Natural killer cell treated with Interleukin-12 subunit alpha and Interleukin-12 subunit beta and Interleukin-15 and Interleukin-18, amount 100 ng/mL, for 72 hours (primary cell): ENCODE measurements around the gene NEAT1. TPM values are rescaled to one million over a fixed set of nuclear protein-coding genes. Genes with fewer than 3 reads are reported as not detected.

Experiments used
- ATAC-seq, 2 donors: fragments of 150-1000 bp; cut with Tn5 transposase in 1 of 2; sonication (Bioruptor Pico), chemical (Tn5 transposase) in 1 of 2; 2 replicates each; pipeline ENCODE4 v1.10.0; 2021
- DNase-seq: peaks from one replicate; pipeline ENCODE4 v3.0.0; 2022; ENCODE audit warnings: low spot score
- H3K27ac Mint-ChIP-seq, 2 donors: 1 replicate in 1 of 2; 2 replicates in 1 of 2; pipeline ENCODE4 v1.8.0; 2022; ENCODE audit warnings: mixed read lengths in 2 of 2, mild to moderate bottlenecking in 1 of 2, moderate library complexity in 1 of 2
- H3K27me3 Mint-ChIP-seq, 2 donors: 1 replicate in 1 of 2; 2 replicates in 1 of 2; pipeline ENCODE4 v1.8.0; 2022; ENCODE audit warnings: mixed read lengths in 2 of 2
- H3K36me3 Mint-ChIP-seq: one replicate; pipeline ENCODE4 v1.8.0; 2022; ENCODE audit warnings: mixed read lengths
- H3K4me1 Mint-ChIP-seq, 2 donors: 1 replicate in 1 of 2; 2 replicates in 1 of 2; pipeline ENCODE4 v1.8.0; 2022; ENCODE audit warnings: low read depth in 2 of 2, mixed read lengths in 2 of 2, mild to moderate bottlenecking in 1 of 2
- H3K4me3 Mint-ChIP-seq: one replicate; pipeline ENCODE4 v1.8.0; 2022; ENCODE audit warnings: mixed read lengths
- H3K9me3 Mint-ChIP-seq: 2 replicates; pipeline ENCODE4 v1.8.0; 2022; ENCODE audit warnings: mixed read lengths
- total RNA-seq, 2 donors: library from RNA; stranded (reverse); gene quantifications; one replicate each; pipeline ENCODE4 v1.2.3, GENCODE V29; 2022

NEAT1 gene
- total RNA-seq, 2 donors from 2014 or later, result 432 to 571 TPM

GRCh38 chr11:65393513-65394079 is 29.0 kb upstream of the NEAT1 start:
- no peak overlapping the region for H3K4me3 Mint-ChIP-seq
- H3K36me3 Mint-ChIP-seq, result no peaks in the 10 kb centered on the region
- no peaks in the 10 kb centered on the region for H3K9me3 Mint-ChIP-seq
- ATAC-seq, result no peak
- no peak overlapping the region for H3K27ac Mint-ChIP-seq
- no peaks in the 10 kb centered on the region for H3K27me3 Mint-ChIP-seq
- no peak for DNase-seq
- H3K4me1 Mint-ChIP-seq, result peaks cover 16 to 32% of the 10 kb centered on the region in 2 donors

DNA sequence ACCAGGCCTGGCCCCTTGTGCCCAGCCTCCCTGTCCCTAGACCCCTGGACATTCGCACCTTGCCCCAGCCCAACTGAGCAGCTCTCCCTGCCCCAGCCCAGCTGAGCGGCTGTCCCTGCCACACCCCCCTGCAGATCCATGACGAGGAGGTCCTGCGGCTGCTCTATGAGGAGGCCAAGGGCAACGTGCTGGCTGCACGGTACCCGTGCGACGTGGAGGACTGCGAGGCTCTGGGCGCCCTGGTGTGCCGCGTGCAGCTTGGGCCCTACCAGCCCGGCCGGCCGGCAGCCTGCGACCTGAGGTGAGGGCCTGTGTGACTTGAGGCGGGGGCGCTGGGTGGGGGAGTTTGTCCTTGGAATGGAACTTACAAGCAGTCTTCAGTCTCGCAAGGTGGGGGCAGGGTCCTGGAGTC is 28.5 kb upstream of the NEAT1 start:
- H3K27me3 Mint-ChIP-seq, result no peaks in the 10 kb centered on the region
- no peak overlapping the region for H3K27ac Mint-ChIP-seq
- DNase-seq, result no peak
- no peak for ATAC-seq
- peaks cover 12 to 27% of the 10 kb centered on the region in 2 donors for H3K4me1 Mint-ChIP-seq
- H3K36me3 Mint-ChIP-seq, result no peaks in the 10 kb centered on the region
- H3K4me3 Mint-ChIP-seq, result no peak overlapping the region
- H3K9me3 Mint-ChIP-seq, result no peaks in the 10 kb centered on the region

- H3K27ac Mint-ChIP-seq, result no peak overlapping the region
- no peak overlapping the region for H3K4me3 Mint-ChIP-seq
- no peaks in the 10 kb centered on the region for H3K36me3 Mint-ChIP-seq
Measured at GRCh38 chr11:65395961-65396530, 26.6 kb upstream of the NEAT1 start.

GRCh38 chr11:65396769-65397745 is 25.5 kb upstream of the NEAT1 start:
- Mint-ChIP-seq H3K27ac (no peak overlapping the region), H3K36me3 (no peaks in the 10 kb centered on the region), H3K4me1 (peaks cover 10 to 11% of the 10 kb centered on the region in 2 donors), H3K27me3 (no peaks in the 10 kb centered on the region), H3K4me3 (no peak overlapping the region), H3K9me3 (no peaks in the 10 kb centered on the region)
- ATAC-seq (peak in 1 of 2 donors; percentile 17), DNase-seq (no peak)

More at GRCh38 chr11:65395961-65396530, 26.6 kb upstream of the NEAT1 start:
- Mint-ChIP-seq H3K27me3 (no peaks in the 10 kb centered on the region), H3K4me1 (peaks cover 11 to 17% of the 10 kb centered on the region in 2 donors), H3K9me3 (no peaks in the 10 kb centered on the region)
- DNase-seq (no peak), ATAC-seq (no peak)

DNA sequence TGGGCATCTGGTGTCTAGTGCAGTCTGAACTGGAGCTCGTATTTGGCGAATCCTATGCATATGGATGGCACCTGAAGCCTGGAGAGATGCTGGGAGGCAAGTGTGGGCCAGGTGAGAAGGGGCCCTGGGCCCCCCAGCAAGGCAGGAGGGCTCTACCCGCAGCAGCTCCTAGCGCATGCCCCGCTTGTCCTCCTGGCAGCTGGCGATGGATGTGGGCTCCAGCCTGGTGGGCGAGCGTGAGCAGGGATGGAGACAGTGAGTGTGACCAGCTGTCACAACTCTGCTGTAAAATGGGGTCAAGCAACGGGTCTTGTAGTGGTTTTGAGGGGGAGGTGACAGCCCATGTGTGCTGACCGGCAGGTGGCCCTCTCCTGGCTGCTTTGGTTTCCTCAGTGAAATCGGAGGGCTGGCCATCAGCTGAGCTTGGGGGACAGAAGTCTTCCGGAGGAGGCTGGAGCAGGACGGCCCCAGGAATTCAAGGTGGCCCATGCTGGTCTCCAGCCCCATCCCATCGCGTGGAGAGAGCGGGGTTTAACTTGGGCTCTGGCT is 24.2 kb upstream of the NEAT1 start:
- Mint-ChIP-seq H3K27me3 (no peaks in the 10 kb centered on the region), H3K4me3 (no peak overlapping the region), H3K4me1 (peaks cover 4 to 5% of the 10 kb centered on the region in 2 donors), H3K36me3 (no peaks in the 10 kb centered on the region), H3K9me3 (no peaks in the 10 kb centered on the region), H3K27ac (no peak overlapping the region)
- ATAC-seq, result no peak
- no peak for DNase-seq

- no peaks in the 10 kb centered on the region for H3K9me3 Mint-ChIP-seq
- ATAC-seq (no peak), DNase-seq (no peak)
- H3K27me3 Mint-ChIP-seq, result no peaks in the 10 kb centered on the region
- peaks cover 4 to 5% of the 10 kb centered on the region in 2 donors for H3K4me1 Mint-ChIP-seq
- no peak overlapping the region for H3K27ac Mint-ChIP-seq
- no peaks in the 10 kb centered on the region for H3K36me3 Mint-ChIP-seq
- no peak overlapping the region for H3K4me3 Mint-ChIP-seq
Measured at GRCh38 chr11:65399249-65399648, 23.3 kb upstream of the NEAT1 start.

DNA sequence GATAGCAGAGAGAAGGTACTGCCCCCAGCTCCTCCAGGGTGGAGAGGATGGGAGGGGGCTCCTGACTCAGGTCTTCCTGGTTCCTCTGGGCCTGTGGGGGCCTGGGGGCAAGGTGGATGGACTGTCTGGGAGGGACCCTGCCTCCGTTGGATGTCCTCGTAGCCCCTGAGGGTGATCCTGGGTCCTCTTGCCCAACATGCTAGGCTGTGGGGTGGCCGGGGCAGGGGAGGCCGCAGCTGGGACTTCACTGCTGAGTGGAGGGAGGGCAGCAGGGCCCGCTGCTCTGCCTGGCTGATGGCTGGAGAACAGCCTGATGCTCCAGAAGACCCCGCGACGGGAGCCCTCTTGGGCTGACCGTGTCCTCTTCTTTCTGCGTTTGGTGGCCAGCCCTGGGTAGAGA is 22.8 kb upstream of the NEAT1 start:
- Mint-ChIP-seq H3K4me3 (no peak overlapping the region), H3K36me3 (no peaks in the 10 kb centered on the region), H3K27me3 (no peaks in the 10 kb centered on the region), H3K27ac (no peak overlapping the region), H3K9me3 (no peaks in the 10 kb centered on the region), H3K4me1 (peaks cover 4 to 5% of the 10 kb centered on the region in 2 donors)
- no peak for ATAC-seq
- DNase-seq, result no peak

- no peak overlapping the region for H3K4me3 Mint-ChIP-seq
- no peaks in the 10 kb centered on the region for H3K36me3 Mint-ChIP-seq
- H3K4me1 Mint-ChIP-seq, result peaks cover 4 to 5% of the 10 kb centered on the region in 2 donors
- H3K9me3 Mint-ChIP-seq, result no peaks in the 10 kb centered on the region
- H3K27ac Mint-ChIP-seq, result no peak overlapping the region
- H3K27me3 Mint-ChIP-seq, result no peaks in the 10 kb centered on the region
- no peak for ATAC-seq
- no peak for DNase-seq
Measured at GRCh38 chr11:65400307-65401072, 22.1 kb upstream of the NEAT1 start.

- H3K36me3 Mint-ChIP-seq, result no peaks in the 10 kb centered on the region
- no peak for ATAC-seq
- no peak overlapping the region for H3K4me3 Mint-ChIP-seq
- no peaks in the 10 kb centered on the region for H3K9me3 Mint-ChIP-seq
- no peak for DNase-seq
- H3K27me3 Mint-ChIP-seq, result no peaks in the 10 kb centered on the region
- H3K4me1 Mint-ChIP-seq, result peaks cover 4 to 5% of the 10 kb centered on the region in 2 donors
- peak overlapping the region in 1 of 2 donors; percentile 35 for H3K27ac Mint-ChIP-seq
Measured at GRCh38 chr11:65401073-65401802, 21.4 kb upstream of the NEAT1 start.

DNA sequence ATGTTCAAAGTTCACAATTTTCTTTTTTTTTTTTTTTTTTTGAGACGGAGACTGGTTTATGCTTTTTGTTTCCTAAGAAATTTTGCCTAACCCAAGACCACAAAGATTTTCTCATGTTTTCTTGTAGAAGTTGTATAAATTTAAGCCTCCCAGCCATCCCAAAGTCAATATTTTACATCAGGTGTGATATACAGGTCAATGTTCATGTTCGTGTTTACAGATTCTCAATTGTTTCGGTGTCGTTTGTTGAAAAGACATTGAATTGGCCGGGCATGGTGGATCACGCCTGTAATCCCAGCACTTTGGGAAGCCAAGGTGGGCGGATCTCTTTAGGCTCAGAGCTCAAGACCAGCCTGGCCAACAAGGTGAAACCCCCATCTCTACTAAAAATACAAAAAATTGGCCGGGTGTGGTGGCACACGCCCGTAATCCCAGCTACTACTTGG is 20.8 kb upstream of the NEAT1 start:
- ATAC-seq (no peak), DNase-seq (no peak)
- Mint-ChIP-seq H3K27ac (peak overlapping the region in 1 of 2 donors; percentile 35), H3K27me3 (no peaks in the 10 kb centered on the region), H3K4me3 (no peak overlapping the region), H3K9me3 (no peaks in the 10 kb centered on the region), H3K36me3 (no peaks in the 10 kb centered on the region), H3K4me1 (peaks cover 4 to 5% of the 10 kb centered on the region in 2 donors)

- H3K36me3 Mint-ChIP-seq, result no peaks in the 10 kb centered on the region
- ATAC-seq (no peak), DNase-seq (no peak)
- H3K9me3 Mint-ChIP-seq, result no peaks in the 10 kb centered on the region
- no peak overlapping the region for H3K4me3 Mint-ChIP-seq
- peaks cover 4 to 5% of the 10 kb centered on the region in 2 donors for H3K4me1 Mint-ChIP-seq
- H3K27ac Mint-ChIP-seq, result peak overlapping the region in 1 of 2 donors; percentile 50
- no peaks in the 10 kb centered on the region for H3K27me3 Mint-ChIP-seq
Measured at GRCh38 chr11:65402790-65403189, 19.8 kb upstream of the NEAT1 start.

DNA sequence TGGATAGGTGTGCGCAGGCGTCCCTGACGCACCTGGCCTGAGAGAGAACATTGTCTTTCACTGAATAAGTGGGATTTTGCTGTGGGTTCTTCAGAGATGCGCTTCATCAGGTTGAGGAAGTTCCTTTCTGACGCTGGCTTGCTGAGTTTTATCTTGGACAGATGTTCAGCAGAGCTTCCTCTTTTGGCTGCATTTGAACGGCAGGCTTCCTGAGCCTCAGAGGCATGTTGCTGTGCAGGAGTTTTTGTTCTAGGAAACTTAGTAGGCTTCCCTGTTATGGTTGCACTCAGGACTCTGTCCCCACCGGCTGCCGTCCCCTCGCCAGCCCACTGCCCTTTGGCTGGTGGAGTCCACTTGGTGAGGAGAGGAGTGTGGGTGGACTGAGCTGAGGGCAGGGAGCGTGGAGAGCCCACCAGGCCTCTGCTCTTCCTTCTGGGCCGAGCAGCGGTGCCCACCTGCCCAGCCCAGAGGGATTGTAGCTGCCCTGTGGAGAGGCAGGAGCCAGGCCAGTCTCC is 18.9 kb upstream of the NEAT1 start:
- DNase-seq (no peak), ATAC-seq (no peak)
- Mint-ChIP-seq H3K4me1 (peaks cover 0 to under 1% of the 10 kb centered on the region in 2 donors), H3K36me3 (no peaks in the 10 kb centered on the region), H3K27ac (no peak overlapping the region), H3K4me3 (no peak overlapping the region), H3K9me3 (no peaks in the 10 kb centered on the region), H3K27me3 (no peaks in the 10 kb centered on the region)
